Cerebellar nuclear complex (tissue), 1 donor: ENCODE measurements around the gene ZHX3.
"Not testable (repeated sequence)": the region's sequence is repeated elsewhere in the genome, so short reads cannot be mapped to it uniquely, and the experiment has no call there.

Source experiments
- DNase-seq, 2 experiments: peaks; one replicate each; lab custom pipeline; 2025; lab: John Stamatoyannopoulos, UW

The ZHX3 gene

GRCh38 chr20:41134362-41135186 lies 183.0 kb downstream of the ZHX3 start:
- no peak for DNase-seq

GRCh38 chr20:41133709-41134361 lies 183.7 kb downstream of the ZHX3 start:
- no peak for DNase-seq

- DNase-seq: not testable (repeated sequence)
Measured at GRCh38 chr20:41132388-41132775, 185.1 kb downstream of the ZHX3 start.

- DNase-seq: no peak
Measured at GRCh38 chr20:41131594-41132387, 185.7 kb downstream of the ZHX3 start.
